ENCODE measurements around the gene INTS11. TPM values are rescaled to one million over a fixed set of nuclear protein-coding genes. Genes with fewer than 3 reads are reported as not detected.
"Not testable (repeated sequence)": the region's sequence is repeated elsewhere in the genome, so short reads cannot be mapped to it uniquely, and the experiment has no call there.

INTS11 gene
- total and polyA plus RNA-seq, 7 experiments from 2014 or later = 62.8 to 187 (median 134) TPM

DNA sequence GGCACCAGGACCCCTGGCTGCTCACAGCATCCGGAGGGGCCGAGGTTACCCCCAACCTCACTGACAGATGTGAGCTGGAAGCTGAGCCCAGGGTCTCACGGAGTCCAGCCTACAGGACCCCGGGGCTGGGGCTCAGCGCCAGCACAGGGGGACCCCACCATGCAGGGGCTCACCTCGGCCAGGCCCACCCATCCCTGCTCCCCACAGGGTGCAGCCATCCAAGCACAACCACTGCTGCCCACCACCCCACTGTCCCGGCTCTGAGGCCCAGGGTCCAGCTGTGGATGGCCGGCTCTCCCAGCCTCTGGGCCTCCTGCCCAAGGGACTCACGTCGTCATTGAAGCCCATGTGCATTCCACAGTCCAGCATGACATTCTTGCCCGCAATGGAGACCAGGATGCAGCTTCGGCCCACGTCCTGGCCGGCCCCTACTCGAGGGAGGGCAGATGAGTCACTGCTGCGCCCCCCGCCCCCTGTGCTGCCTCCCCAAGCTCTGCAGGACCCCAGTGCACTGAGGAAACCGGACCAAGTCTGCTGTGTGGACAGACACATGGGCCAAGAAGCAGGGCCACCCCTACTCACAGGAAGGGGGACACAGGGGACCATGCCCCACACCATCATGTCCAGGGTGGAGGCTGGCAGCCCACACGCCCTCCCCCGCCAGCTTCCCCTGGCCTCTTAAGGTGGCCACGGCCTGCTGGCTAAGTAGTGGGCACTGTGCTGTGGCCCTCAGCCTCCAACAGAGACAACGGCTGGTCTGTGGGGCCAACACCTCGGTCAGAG, 3.6 kb downstream of the INTS11 start:
- H3K27me3 Mint-ChIP-seq = no peaks in the 10 kb centered on the region
- no peaks in the 10 kb centered on the region for H3K27me3 ChIP-seq (ENCODE audit: control insufficient read depth in 2 of 2, insufficient read depth in 2 of 2, low read length in 2 of 2)
- H3K4me1 ChIP-seq (ENCODE audit: control insufficient read depth in 2 of 2, insufficient read depth in 2 of 2, low read length in 2 of 2) = peaks cover 13 to 24% of the 10 kb centered on the region in 2 donors
- intact Hi-C loops (cut with micrococcal nuclease) = no loop called here
- peaks cover 0 to 40% (median 0%) of the 10 kb centered on the region in 3 experiments for H3K36me3 ChIP-seq (ENCODE audit: control insufficient read depth in 2 of 3, insufficient read depth in 3 of 3, low read length in 3 of 3)
- H3K27ac ChIP-seq (ENCODE audit: low read depth, low read length) = peak overlapping the region; percentile 7
- peak overlapping the region in 1 of 10 donors; percentile 4 for H3K4me3 Mint-ChIP-seq
- peaks cover 12 to 44% (median 26%) of the 10 kb centered on the region in 7 donors for H3K4me1 Mint-ChIP-seq
- CTCF ChIA-PET = interaction anchor here (0.7 to 0.9 kb wide), 2 partner anchors 10 to 15 kb away, joined by 3 read pairs; no protein-coding TSS in a partner anchor
- H3K27ac Mint-ChIP-seq = peak overlapping the region in 2 of 9 donors; percentile 51 to 57
- DNase-seq (no peak), ATAC-seq (no peak)
- H3K9me3 ChIP-seq (ENCODE audit: control insufficient read depth in 2 of 3, low read length in 3 of 3) = no peaks in the 10 kb centered on the region
- POLR2A ChIA-PET = no interaction called here
- peaks cover 0 to 4% (median 0%) of the 10 kb centered on the region in 5 donors for H3K36me3 Mint-ChIP-seq
- H3K4me3 ChIP-seq (ENCODE audit: low read length) = no peak overlapping the region
- peaks cover 0 to 3% (median 0%) of the 10 kb centered on the region in 11 donors for H3K9me3 Mint-ChIP-seq

DNA sequence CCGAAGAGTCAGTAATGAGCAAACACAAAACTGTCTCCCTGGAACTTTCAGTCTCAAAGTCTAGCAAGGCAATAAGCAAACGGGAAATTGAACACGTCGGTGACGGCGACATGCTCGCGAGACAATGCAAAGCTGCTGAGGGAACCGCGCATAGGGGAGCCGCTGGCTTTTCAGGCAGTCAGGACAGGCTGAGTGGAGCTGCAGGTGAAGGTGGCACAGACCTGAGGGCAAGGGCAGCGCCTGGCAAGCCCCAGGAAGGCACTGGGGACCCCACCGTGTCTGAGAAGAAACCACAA, 4.9 kb downstream of the INTS11 start:
- peaks cover 6 to 15% of the 10 kb centered on the region in 2 donors for H3K4me1 ChIP-seq (ENCODE audit: control insufficient read depth in 2 of 2, insufficient read depth in 2 of 2, low read length in 2 of 2)
- H3K36me3 Mint-ChIP-seq = peaks cover 0 to 4% (median 0%) of the 10 kb centered on the region in 5 donors
- H3K27me3 ChIP-seq (ENCODE audit: control insufficient read depth in 2 of 2, insufficient read depth in 2 of 2, low read length in 2 of 2) = no peaks in the 10 kb centered on the region
- DNase-seq (no peak), ATAC-seq (no peak)
- POLR2A ChIA-PET = interaction anchor here (1.6 kb wide), 1 partner anchor 10 kb away, joined by 3 read pairs; no protein-coding TSS in a partner anchor
- H3K4me1 Mint-ChIP-seq = peaks cover 12 to 38% (median 26%) of the 10 kb centered on the region in 7 donors
- H3K27ac ChIP-seq (ENCODE audit: low read depth, low read length) = peak overlapping the region; percentile 14
- CTCF ChIA-PET = no interaction called here
- H3K36me3 ChIP-seq (ENCODE audit: control insufficient read depth in 2 of 3, insufficient read depth in 3 of 3, low read length in 3 of 3) = peaks cover 0 to 47% (median 0%) of the 10 kb centered on the region in 3 experiments
- no peak overlapping the region for H3K4me3 ChIP-seq (ENCODE audit: low read length)
- intact Hi-C loops (cut with micrococcal nuclease) = no loop called here
- peak overlapping the region in 4 of 9 donors; percentile 36 to 72 (median 54) for H3K27ac Mint-ChIP-seq
- H3K4me3 Mint-ChIP-seq = peak overlapping the region in 2 of 10 donors; percentile 42 to 48
- H3K9me3 Mint-ChIP-seq = peaks cover 0 to 3% (median 0%) of the 10 kb centered on the region in 11 donors
- no peaks in the 10 kb centered on the region for H3K9me3 ChIP-seq (ENCODE audit: control insufficient read depth in 2 of 3, low read length in 3 of 3)
- H3K27me3 Mint-ChIP-seq = no peaks in the 10 kb centered on the region

DNA sequence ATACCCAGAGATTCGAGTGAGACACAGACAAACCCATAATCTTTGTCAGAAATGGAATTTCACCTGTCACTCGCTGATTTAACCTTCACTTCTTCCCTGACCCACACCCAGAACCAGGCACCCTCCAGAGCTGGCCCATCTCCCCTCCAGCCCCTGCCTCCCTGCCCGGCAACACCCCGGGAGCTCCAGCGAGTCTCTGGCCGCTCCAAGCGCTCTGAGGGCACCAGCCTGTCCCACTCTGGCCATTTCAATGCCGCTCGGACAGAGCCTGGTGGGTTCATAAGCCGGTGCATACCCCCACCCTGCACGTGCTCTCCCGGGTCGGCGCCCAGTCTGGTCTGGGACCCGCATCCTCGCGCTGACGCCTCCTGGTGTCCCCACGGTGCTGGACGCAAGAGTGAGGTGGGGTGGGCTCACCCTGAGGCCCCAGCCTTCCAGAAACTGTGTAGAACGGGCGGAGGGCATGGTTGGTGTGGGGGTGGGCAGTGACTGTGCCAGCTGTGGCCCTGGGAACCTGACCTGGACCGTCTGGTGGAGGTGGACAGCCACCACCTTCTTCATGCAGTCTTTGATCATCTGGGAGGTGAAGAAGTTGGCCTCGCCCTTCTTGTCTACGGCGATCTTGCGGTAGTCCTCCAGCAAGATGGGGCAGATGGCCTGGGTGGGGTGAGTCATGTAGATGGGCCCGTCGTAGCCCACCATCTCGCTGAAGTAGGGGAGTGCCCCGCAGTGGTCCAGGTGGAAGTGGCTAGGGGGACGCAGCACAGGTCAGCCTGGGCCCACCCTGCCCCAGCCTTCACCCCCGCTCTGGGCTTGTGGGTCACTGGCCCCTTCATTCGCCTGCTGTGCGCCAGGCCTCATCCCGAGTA, 5.4 kb downstream of the INTS11 start:
- Histone ChIP-seq H3K27ac (ENCODE audit: low read depth, low read length) (no peak overlapping the region), H3K36me3 (ENCODE audit: control insufficient read depth in 2 of 3, insufficient read depth in 3 of 3, low read length in 3 of 3) (peaks cover 0 to 49% (median 3%) of the 10 kb centered on the region in 3 experiments), H3K4me3 (ENCODE audit: low read length) (no peak overlapping the region), H3K27me3 (ENCODE audit: control insufficient read depth in 2 of 2, insufficient read depth in 2 of 2, low read length in 2 of 2) (no peaks in the 10 kb centered on the region), H3K4me1 (ENCODE audit: control insufficient read depth in 2 of 2, insufficient read depth in 2 of 2, low read length in 2 of 2) (peaks cover 6 to 15% of the 10 kb centered on the region in 2 donors), H3K9me3 (ENCODE audit: control insufficient read depth in 2 of 3, low read length in 3 of 3) (no peaks in the 10 kb centered on the region)
- Mint-ChIP-seq H3K4me3 (peak overlapping the region in 1 of 10 donors; percentile 34), H3K36me3 (peaks cover 0 to 4% (median 0%) of the 10 kb centered on the region in 5 donors), H3K27me3 (no peaks in the 10 kb centered on the region), H3K27ac (peak overlapping the region in 3 of 9 donors; percentile 36 to 65 (median 43)), H3K9me3 (peaks cover 0 to 3% (median 0%) of the 10 kb centered on the region in 11 donors), H3K4me1 (peaks cover 12 to 37% (median 24%) of the 10 kb centered on the region in 7 donors)
- ChIA-PET CTCF (no interaction called here), POLR2A (interaction anchor here (1.6 kb wide), 1 partner anchor 9 kb away, joined by 3 read pairs; no protein-coding TSS in a partner anchor)
- no peak for DNase-seq
- ATAC-seq = no peak
- intact Hi-C loops (cut with micrococcal nuclease) = no loop called here

DNA sequence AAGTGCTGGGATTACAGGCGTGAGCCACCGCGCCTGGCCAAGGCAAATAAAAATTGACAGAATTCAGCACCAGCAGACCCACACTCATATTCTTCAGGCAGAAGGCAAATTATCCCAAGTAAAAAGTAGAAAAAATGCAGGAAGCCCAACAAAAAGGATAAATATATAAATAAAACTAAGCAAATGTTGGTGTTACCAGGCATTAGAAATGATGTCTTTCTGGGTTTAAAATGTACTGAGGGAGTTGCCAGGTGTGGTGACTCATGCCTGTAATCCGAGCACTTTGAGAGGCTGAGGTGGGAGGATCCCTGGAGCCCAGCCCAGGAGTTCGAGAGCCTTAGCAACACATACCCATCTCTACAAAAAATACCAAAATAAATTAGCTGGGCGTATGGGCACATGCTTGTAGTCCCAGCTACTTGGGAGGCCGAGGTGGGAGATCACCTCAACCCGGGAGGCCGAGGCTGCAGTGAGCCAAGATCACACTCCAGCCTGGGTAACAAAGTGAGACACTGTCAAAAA, 6.3 kb downstream of the INTS11 start:
- ChIA-PET CTCF (no interaction called here), POLR2A (no interaction called here)
- peaks cover 6 to 31% (median 19%) of the 10 kb centered on the region in 7 donors for H3K4me1 Mint-ChIP-seq
- ATAC-seq = no peak
- peaks cover 0 to 4% (median 2%) of the 10 kb centered on the region in 5 donors for H3K36me3 Mint-ChIP-seq
- Histone ChIP-seq H3K4me3 (ENCODE audit: low read length) (no peak overlapping the region), H3K4me1 (ENCODE audit: control insufficient read depth in 2 of 2, insufficient read depth in 2 of 2, low read length in 2 of 2) (peaks cover 2 to 11% of the 10 kb centered on the region in 2 donors), H3K9me3 (ENCODE audit: control insufficient read depth in 2 of 3, low read length in 3 of 3) (no peaks in the 10 kb centered on the region), H3K36me3 (ENCODE audit: control insufficient read depth in 2 of 3, insufficient read depth in 3 of 3, low read length in 3 of 3) (peaks cover 0 to 57% (median 4%) of the 10 kb centered on the region in 3 experiments), H3K27me3 (ENCODE audit: control insufficient read depth in 2 of 2, insufficient read depth in 2 of 2, low read length in 2 of 2) (no peaks in the 10 kb centered on the region), H3K27ac (ENCODE audit: low read depth, low read length) (no peak overlapping the region)
- no peaks in the 10 kb centered on the region for H3K27me3 Mint-ChIP-seq
- no peak overlapping the region for H3K4me3 Mint-ChIP-seq
- DNase-seq = no peak
- no peak overlapping the region for H3K27ac Mint-ChIP-seq
- intact Hi-C loops (cut with micrococcal nuclease) = no loop called here
- peaks cover 0 to 3% (median 0%) of the 10 kb centered on the region in 11 donors for H3K9me3 Mint-ChIP-seq

DNA sequence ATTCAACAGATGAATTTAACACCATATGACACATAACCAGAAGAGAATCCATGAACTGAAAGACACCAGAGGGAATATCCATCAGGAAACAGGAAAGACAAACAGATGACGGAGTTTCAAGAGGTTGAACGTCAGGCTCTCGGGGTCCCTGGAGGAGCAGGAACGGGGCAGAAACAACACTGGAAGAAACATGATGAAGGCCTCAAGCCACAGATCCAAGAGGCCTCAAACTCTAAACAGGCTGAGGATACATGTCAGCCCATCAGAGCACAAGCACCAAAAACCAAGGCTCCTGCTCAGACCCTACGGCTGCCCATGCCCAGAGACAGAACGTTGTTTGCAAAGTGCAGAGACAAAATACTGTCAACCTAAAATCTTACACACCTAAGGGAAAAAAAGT, 7.0 kb downstream of the INTS11 start:
- Mint-ChIP-seq H3K4me3 (no peak overlapping the region), H3K36me3 (peaks cover 0 to 4% (median 2%) of the 10 kb centered on the region in 5 donors), H3K27ac (peak overlapping the region in 2 of 9 donors; percentile 51 to 60), H3K9me3 (peaks cover 0 to 3% (median 0%) of the 10 kb centered on the region in 11 donors), H3K4me1 (peaks cover 6 to 24% (median 16%) of the 10 kb centered on the region in 7 donors), H3K27me3 (no peaks in the 10 kb centered on the region)
- H3K4me1 ChIP-seq (ENCODE audit: control insufficient read depth in 2 of 2, insufficient read depth in 2 of 2, low read length in 2 of 2) = peaks cover 0 to 6% of the 10 kb centered on the region in 2 donors
- CTCF ChIA-PET = no interaction called here
- ATAC-seq (no peak), DNase-seq (no peak)
- no peak overlapping the region for H3K27ac ChIP-seq (ENCODE audit: low read depth, low read length)
- POLR2A ChIA-PET = no interaction called here
- H3K4me3 ChIP-seq (ENCODE audit: low read length) = no peak overlapping the region
- H3K36me3 ChIP-seq (ENCODE audit: control insufficient read depth in 2 of 3, insufficient read depth in 3 of 3, low read length in 3 of 3) = peaks cover 0 to 65% (median 4%) of the 10 kb centered on the region in 3 experiments
- intact Hi-C loops (cut with micrococcal nuclease) = no loop called here
- H3K27me3 ChIP-seq (ENCODE audit: control insufficient read depth in 2 of 2, insufficient read depth in 2 of 2, low read length in 2 of 2) = no peaks in the 10 kb centered on the region
- H3K9me3 ChIP-seq (ENCODE audit: control insufficient read depth in 2 of 3, low read length in 3 of 3) = no peaks in the 10 kb centered on the region

DNA sequence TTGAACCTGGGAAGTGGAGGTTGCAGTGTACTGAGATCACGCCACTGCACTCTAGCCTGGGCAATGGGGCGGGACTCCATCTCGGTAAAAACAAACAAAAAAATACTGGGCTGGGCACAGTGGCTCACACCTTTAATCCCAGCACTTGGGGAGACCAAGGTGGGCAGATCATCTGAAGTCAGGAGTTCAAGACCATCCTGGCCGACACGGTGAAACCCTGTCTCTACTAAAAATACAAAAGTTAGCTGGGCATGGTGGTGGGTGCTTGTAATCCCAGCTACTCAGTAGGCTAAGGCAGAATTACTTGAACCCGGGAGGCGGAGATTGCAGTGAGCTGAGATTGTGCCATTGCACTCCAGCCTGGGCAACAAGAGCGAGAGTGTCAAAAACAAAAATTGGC, 8.3 kb downstream of the INTS11 start:
- CTCF ChIA-PET; H3K4me1 ChIP-seq (ENCODE audit: control insufficient read depth in 2 of 2, insufficient read depth in 2 of 2, low read length in 2 of 2): not testable (repeated sequence)
- peaks cover 0 to 74% (median 4%) of the 10 kb centered on the region in 3 experiments for H3K36me3 ChIP-seq (ENCODE audit: control insufficient read depth in 2 of 3, insufficient read depth in 3 of 3, low read length in 3 of 3)

More for the DNA sequence above, 8.3 kb downstream of the INTS11 start:
- peaks cover 0 to 12% (median 11%) of the 10 kb centered on the region in 7 donors for H3K4me1 Mint-ChIP-seq
- H3K36me3 Mint-ChIP-seq; DNase-seq; ATAC-seq; H3K9me3 ChIP-seq (ENCODE audit: control insufficient read depth in 2 of 3, low read length in 3 of 3); H3K27me3 ChIP-seq (ENCODE audit: control insufficient read depth in 2 of 2, insufficient read depth in 2 of 2, low read length in 2 of 2); H3K9me3 Mint-ChIP-seq; intact Hi-C loops (cut with micrococcal nuclease); H3K4me3 ChIP-seq (ENCODE audit: low read length); POLR2A ChIA-PET; H3K27ac Mint-ChIP-seq; H3K4me3 Mint-ChIP-seq; H3K27ac ChIP-seq (ENCODE audit: low read depth, low read length); H3K27me3 Mint-ChIP-seq: not testable (repeated sequence)

All from naive thymus-derived CD4-positive, alpha-beta T cell (primary cell).